HG03095 (cell line): ENCODE measurements around the gene NDUFS3.

ENCODE experiments used
- ATAC-seq: cut with Tn5 transposase; IDR thresholded peaks from one replicate; pipeline ENCODE4 v1.9.1; 2021; ENCODE audit warnings: moderate library complexity; ENCODE audit not compliant: unreplicated experiment

Gene NDUFS3

DNA sequence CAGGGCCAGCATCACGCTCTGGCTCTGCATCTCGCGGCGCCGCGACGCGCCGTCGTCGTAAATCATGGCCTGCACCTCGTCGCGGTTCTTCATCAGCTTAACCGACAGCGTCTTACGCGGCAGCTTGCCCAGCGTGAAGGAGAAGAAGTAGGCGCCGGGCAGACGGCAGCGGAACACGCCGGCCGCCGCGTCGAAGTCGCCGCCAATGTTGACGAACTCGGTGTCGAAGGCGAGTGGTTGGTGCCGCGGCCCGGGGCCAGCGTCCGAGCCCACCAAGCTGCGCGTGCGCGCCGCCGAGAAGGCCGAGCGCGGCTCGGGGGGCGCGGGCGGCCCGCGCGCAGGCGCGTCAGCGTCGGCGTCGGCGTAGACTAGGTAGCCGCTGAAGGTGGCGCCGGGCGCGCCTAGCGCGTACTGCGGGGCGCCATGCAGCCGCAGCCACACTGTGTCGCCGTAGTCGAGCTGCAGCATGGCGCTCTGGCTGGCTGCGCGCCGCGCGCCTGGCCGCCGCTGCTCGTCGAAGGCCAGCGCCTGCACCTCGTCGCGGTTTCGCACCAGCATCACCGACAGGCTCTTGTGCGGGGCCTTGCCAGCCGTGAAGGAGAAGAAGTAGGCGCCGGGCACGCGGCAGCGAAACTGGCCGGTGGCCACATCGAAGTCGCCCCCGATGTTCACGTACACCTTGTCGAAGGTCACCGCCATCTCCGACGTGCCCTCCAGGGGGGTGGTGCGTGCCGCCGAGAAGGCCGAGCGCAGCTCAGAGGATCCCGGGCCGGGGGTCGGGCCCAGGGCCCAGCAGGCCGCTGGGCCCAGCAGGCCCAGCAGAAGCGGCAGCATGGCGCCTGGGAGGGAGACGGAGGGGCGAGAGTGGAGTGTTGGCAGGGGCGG lies 11.3 kb downstream of the NDUFS3 start:
- no peak for ATAC-seq

DNA sequence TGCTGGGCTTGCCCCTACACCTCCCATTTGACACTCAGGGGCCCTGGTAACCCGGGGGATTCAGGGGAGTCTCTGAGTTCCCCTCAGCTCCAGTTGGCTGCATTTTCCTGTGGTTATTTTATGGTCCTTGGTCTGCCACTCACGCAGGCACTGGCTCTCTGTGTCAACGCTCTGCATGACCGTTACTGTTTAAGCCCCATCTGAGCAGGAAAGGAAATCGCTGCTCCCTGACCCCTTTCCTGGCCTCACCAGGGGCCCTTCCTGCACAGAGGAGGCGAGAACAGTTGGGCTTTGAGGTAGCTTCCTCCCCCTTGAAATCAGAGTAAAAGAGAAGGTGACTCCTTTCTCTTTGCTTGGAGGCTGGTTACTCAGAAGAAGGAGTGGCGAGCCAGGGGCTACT lies 12.9 kb downstream of the NDUFS3 start:
- no peak for ATAC-seq

DNA sequence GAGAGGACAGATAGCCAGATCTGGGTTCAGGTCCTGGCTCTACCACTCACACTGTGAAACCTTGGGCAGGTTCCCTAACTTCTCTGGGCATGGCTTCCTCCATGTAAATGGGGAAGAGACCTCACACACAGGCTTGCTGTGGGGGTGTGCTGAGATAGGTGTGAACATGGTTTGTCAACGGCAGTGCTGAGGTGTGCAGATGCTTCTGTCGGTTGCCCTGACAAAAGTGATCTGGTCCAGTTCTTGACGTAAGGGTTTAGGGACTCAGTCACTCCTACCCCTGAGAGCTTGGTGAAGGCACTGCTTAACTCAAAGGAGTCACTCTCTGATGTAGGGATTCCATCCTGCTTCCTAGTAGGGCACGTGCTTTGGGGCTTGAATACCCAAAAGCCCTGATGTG lies 13.4 kb downstream of the NDUFS3 start:
- no peak for ATAC-seq

DNA sequence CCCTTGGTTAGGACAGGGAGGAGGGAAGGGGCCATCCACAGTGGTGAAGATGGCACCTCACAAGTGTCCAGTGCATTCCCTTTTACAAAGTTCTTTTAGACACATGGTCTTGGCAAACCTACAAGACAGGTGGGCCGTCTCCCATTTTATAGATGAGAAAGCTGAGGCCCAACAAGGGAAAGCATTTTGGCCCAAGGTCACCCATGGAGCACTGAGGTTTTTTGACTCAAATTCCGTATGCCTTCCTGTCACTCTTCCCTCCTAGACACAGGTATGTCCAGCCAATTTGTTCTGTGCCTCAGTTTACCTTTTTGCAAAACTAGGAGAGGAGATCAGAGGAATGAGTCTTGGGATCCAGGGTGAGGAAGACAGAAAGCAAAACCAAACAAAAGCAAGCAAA lies 14.1 kb downstream of the NDUFS3 start:
- ATAC-seq = no peak

DNA sequence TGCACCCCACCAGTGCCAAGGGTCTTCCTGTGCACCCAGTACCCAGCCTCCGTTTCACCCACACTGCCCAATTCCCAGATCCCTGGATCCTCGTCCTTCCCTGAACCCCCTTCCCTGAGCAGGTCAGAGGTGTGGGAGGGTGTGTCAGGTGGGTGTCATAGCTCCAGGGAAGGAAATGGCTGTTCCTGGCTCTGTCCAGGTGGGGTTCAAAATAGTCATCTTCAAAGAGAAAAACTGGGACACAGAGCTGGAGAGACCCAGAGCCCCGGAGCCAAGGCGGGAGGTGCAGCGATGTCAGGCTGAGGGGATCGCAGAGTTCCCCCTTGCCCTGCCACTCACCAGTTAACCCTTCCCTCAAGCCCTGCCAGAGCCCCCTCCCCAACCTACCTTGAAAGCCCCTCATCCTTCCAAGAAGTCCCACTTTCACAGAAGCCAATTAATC lies 14.6 kb downstream of the NDUFS3 start:
- no peak for ATAC-seq

DNA sequence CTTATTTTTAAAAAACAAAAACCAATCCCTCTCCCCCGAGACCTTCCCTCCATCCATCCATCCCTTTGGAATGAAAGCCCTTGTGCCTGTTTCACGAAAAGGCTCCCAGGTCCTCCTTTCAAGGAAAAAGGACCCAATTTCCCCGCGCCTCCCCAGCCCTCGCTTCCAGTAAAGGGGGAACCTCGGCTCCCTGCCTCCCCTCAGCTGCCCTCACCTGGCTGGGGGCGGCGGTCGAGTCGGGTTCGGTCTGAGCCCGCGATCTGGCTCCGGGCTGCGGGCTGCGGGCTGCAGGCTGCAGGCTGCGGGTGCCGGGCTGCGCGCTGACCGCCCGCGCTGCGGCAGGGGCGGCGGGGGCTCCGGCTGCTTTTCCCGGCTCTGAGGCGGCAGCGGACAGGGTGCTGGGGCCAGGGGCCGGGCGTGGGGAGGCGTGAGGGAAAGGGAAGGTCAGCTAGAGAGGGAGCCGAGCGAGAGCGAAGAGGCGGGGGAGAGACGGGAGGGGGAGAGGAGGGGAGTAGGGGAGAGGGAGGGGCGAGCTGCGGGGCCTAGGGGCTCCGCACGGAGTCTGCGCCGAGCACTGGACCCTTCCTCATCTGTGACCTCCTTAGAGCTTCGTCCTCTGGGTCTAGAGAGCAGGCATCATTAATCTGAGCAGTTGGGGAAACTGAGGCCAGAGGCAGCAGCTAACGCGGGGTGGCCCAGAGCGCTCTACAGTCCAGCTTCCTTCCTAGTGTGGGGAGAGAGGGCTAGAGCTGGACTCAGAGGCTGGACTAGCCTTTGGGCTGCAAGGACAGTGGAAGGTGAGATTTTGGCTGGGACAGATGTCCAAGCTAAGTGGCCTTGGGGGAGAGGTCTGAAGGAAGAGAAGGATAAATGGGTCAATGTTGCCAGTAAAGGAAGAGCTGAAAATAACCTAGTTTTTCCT lies 15.3 kb downstream of the NDUFS3 start, which contains the start of gene C1QTNF4:
TSS of gene C1QTNF4 (minus strand) at position 478 of the 922 bp plus-strand sequence. CDS start 3,601 bp downstream, outside the sequence.
- ATAC-seq = no peak

DNA sequence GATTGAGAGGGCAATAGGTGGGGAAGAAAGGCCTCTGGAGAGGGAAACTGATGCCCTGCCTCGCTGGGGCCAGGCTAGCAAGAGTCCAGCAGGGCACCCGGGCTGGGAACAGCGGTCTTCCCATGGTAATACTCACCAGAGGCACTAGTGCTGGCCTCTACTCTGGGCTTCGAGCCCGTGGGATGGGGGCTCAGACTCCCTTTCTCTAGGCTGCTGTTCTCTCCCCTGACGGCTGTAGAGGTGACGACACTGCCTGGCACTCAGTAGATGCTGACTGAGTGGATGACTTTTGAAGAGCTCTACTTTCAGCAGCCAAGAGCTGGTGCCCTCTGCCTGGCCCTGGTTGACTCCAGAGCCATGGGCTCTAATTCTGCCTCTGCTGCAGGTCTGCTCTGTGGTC lies 16.2 kb downstream of the NDUFS3 start:
- no peak for ATAC-seq

DNA sequence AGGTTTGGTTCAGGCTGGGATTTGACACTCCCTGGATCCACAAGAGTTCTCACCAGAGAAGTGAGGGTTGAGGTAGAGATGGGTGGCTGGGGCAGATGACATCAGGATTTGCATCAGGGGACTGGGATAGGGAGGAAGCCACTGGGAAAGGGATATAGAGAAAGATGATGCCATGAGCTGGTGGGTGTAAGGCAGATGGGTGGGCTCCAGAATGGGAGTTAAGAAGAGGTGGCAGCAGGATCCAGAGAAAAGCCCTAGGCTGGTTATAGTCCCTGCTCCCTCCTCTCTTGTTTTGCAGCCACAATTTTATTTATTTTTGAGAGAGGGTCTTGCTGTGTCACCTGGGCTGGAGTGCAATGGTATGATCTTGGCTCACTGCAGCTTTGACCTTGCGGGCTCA lies 17.1 kb downstream of the NDUFS3 start:
- ATAC-seq = no peak

DNA sequence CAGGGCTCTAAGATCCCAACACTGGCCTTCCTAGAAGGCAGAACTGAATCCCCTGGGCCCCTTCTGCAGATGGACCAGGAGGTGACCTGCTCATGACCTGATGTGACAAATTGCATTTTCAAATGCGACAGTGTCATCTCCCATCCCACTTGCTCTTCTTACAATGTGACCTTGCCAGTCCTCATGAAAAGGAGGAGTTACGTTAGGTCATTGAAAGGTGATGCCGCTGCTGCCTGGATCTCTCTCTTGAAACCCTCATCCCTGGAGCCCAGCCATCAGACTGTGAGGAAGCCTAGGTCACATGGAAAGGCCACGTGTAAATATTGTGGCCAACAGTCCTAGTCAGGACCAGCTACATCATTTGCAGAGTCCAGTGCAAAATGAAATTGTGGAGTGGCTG lies 21.0 kb downstream of the NDUFS3 start:
- no peak for ATAC-seq

DNA sequence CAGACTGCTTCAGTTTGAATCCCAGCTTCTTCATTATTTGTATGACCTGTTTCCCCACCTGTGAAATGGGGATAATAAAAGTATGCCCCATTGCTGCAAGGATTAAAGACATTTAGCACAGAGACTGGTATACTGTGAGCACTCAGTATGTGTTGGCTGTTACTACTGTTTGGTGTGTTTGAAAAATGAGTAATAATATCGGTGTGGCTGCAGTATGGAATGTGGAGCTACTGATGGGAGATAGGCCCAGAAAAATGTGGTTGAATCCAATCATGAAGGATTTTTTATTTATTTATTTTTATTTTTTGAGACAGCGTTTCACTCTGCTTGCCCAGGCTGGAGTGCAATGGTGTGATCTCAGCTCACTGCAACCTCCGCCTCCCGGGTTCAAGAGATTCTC lies 24.4 kb downstream of the NDUFS3 start:
- ATAC-seq = no peak

DNA sequence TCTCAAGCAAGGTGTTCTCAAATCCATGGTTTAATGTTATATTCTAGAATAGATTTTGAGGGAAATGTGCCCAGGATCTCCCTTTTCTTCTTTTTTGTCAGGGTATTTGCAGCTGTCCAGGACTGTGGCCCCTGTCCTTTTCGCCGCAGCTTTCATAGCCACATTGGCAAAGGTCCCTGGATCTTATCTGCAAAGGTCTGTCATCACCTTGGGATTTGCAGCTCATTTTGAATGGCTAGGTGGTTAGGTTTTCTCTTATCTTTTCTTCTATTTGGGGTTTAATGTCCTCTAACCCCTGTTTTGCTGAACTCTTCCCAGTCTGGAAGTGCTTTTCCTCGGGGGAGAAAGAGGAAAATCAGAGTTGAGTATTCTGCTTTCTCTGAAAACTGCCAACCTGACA lies 27.0 kb downstream of the NDUFS3 start:
- ATAC-seq = no peak

DNA sequence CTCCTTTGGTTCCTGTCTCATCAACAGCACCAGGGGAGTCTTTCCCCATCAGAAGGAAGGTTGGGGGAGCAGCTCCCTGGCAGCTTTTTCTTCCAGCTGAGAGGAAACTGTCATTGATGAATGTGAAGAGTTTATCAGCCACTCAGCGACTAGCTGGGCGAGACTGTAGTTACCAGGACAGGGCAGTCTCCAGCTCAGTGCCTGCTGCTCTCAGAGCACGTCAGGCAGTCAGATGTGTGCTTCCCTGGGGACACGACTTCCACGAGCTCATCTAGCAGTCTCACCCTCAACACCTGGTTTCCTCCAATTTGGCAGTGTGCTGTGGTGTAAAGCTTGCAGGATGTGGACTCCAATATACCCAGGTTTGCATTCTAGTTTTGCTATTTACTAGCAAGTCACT lies 27.9 kb downstream of the NDUFS3 start:
- no peak for ATAC-seq

DNA sequence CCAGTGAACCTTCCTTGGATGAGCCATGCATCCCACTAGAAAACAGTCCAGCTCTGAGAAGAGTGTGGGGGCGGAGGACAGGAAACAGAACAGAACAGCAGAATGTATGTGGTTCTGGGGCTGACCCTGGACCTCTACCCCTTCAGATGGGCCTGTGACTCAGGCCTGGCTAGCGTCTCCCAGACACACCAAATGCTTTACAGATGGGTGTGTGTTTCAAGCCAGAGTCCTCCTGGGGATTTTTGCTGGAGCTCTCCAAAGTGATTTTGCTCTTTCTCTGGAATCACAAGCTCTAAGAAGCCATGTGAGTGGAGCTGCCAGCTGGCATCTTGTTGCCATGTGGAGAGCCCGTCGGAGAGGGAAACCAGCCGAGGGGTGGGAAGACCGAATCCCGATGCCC lies 28.5 kb downstream of the NDUFS3 start:
- no peak for ATAC-seq

DNA sequence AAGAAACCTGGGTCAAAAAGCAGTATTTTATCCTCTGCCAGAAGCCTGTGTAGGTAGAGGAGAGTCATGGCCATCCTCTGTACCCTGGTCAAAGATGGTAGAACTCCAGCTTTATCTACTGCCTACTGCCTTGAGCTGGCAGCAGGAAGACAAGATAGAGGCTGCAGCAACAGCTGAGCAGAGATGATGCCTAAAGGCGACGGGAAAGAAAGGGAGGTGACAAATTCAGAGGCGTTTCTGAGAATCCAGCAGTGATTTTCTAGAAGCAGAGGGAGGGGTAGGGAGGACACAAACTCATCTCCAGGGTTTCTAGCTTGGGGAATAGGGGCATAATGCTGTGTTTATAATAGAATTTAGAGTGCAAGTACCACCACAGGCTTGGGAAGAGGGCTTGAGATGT lies 30.8 kb downstream of the NDUFS3 start:
- no peak for ATAC-seq

DNA sequence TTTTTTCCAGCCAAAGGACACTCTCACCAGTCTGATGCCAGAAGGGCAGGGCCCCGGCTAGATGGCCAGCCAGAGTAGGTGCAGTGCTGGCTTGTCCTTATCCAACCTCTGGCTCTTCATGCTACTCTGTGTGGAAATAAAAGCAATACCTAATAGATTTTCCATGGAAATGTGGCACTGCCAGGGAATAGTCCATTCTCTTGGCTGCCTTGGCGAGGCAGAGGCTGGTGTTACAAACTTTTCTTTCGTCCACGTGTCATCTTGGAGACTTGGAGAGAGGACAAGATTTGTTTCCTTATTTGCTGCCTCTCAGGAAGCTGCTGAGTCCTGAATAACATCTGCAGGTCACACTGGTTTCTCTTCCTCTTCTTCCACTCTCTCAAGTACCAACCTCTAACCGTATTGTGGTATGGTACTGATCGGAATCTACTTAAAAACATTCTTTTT lies 32.5 kb downstream of the NDUFS3 start:
- ATAC-seq = peak; percentile 73

DNA sequence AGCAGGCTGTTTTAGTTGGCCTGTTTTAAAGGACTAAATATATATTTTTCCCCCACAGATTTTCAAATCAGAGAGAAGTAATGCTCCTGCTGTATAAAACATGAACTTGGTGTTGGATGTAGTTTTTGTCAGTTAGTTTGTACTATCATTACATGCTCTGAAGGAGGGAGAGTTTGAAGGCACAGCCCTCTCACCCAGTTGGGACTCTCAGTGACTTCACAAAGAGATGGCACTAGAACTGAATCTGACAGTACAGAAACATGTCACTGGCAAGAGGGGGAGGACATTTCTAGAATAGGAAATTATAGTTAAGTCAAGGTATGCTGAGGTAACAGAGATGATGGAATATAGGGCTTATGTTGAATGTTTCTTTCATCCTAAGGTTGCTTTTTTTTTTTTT lies 36.4 kb downstream of the NDUFS3 start:
- no peak for ATAC-seq

DNA sequence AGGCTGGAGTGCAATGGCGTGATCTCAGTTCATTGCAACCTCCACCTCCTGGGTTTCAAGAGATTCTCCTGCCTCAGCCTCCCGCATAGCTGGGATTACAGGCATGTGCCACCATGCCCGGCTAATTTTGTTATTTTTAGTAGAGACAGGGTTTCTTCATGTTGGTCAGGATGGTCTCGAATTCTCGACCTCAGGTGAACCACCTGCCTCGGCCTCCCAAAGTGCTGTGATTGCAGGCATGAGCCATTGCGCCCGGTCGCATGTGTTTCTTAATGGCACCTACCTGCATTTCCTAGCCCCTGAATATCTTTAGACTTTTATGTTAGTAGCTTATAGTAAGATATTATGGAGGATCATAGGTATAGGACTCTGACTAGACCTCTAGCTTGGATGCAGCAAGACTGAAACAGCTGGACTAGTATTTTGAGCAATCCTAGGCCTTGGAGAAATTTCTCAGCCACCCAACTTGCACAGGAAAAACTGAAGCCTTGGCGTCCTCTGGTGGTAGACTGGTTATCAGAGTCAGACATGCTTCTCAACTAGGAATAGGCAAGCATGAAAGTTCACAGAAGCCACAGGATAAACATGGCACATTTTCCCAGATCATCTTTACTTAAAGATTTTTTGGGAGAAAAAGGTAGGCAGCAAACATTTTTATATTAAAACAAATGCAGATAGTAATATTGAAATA lies 38.0 kb downstream of the NDUFS3 start:
- ATAC-seq = no peak

DNA sequence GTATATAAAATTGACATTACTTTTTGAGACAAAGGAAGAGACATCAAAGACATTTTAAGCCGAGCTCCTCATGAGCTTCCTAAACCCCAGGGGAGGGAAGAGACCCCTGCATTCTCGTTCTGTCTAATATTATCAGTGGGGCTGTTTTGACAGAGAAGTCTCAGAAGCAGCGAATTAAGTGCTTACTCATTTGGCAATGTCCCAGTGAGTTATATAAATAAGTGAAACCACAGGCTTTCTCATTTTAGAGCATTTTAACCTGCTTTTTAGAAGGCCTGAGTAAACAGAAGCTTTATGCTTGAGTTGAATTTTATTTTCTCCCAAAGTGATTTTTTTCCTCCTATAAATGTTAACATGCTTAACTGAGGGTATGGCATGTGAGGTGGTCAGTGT lies 38.5 kb downstream of the NDUFS3 start:
- no peak for ATAC-seq

DNA sequence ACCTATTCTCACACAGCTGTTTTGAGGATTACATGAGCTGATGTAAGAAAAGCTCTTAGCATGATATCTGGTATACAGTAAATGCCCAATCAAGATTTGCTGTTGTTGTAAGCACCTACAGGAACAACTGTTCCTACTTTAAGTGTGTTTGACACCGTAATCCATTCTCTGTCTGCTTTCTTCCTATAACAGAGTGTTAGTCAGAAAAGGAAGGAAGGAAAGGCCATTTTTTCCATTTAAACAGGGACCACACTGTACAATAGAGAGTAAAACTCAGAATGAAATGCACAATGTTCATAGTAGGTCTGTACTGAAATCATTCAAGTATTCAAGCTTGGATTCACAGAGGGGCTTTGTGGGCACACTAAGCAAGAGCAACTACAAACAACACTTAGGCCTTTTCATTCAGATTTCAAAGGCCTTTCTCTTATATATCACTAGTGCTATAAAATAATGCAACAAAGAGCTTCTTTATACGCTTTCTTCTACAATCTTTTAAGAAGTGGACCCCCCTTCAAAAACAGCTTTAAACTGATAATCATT lies 42.0 kb downstream of the NDUFS3 start:
- no peak for ATAC-seq

DNA sequence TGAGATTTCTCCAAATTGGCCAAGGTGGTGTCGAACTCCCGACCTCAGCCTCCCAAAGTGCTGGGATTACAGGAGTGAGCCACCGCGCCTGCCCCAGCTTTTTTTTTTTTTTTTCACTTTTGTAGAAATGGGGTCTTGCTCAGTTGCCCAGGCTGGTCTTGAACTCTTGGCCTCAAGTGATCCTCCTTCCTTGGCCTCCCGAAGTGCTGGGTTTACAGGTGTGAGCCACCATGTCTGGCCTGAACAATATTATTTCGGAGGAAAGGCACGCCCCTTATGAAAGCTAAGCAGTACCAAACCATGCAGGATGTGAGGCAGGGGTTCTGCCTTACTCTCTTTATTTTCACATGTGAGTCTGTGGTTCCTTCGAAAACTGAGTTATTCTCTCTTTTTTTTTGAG lies 47.4 kb downstream of the NDUFS3 start:
- no peak for ATAC-seq

DNA sequence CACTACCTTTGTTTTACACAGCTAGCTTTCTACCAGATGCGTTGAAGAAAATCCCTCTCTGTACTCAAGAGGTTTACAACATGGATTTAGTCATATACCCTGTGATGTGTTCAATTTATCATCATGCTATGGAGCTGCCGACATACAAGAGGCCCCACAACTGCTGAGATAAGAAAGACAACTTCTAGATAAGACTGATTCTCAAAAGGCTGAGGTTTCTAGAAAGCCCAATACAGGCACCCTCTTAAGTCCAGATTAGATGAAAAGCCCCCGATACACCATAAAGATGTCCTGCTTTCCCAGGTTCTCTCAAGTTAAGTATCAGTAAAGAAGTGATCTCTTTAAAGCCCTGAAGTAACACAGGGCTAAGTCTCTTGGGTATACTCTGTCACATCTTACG lies 49.2 kb downstream of the NDUFS3 start:
- ATAC-seq = no peak
